IMR-90 (cell line): Measurements from ENCODE around the gene PTPRU. TPM values are rescaled to one million over a fixed set of nuclear protein-coding genes. Genes with fewer than 3 reads are reported as not detected.

Source experiments
- ATAC-seq: fragments of 200-7000 bp; cut with Tn5 transposase; 2 replicates; pipeline ENCODE4 v1.9.1; 2020; ENCODE audit warnings: low read depth, mild to moderate bottlenecking, moderate library complexity
- BruUV-seq: library from RNA; stranded (reverse); fragments of 400-500 nt; replicated peaks from 2 replicates; lab custom pipeline; 2021; lab: Mats Ljungman, UMichigan
- CTCF ChIA-PET: fragments of 300-600 bp; formaldehyde crosslinking; extraction: SDS; loops from one replicate; lab custom pipeline; 2021; ENCODE audit warnings: antibody characterized with exemption; lab: Yijun Ruan, JAX
- POLR2A ChIA-PET: fragments of 300-600 bp; sonication (Branson Sonifier 250); formaldehyde crosslinking; loops from one replicate; lab custom pipeline; 2022; ENCODE audit warnings: antibody characterized with exemption; ENCODE audit not compliant: unreplicated experiment; lab: Charles Lee
- DNase-seq: peaks from one replicate; pipeline ENCODE4 v3.0.0; 2013
- H2AFZ ChIP-seq: replicated peaks from 2 replicates; pipeline ENCODE3; 2013; ENCODE audit warnings: low read length, mild to moderate bottlenecking; ENCODE audit not compliant: poor library complexity
- H2AK5ac ChIP-seq: 2 replicates; pipeline ENCODE4 v1.6.1; 2013; ENCODE audit warnings: low read depth, low read length, inconsistent platforms
- H2AK9ac ChIP-seq: replicated peaks from 2 replicates; pipeline ENCODE3; 2013; ENCODE audit warnings: mild to moderate bottlenecking, low read depth, low read length, moderate library complexity; ENCODE audit not compliant: poor library complexity
- H2BK120ac ChIP-seq: 2 replicates; pipeline ENCODE4 v1.6.1; 2013; ENCODE audit warnings: low read depth, low read length, inconsistent platforms
- H2BK15ac ChIP-seq: 3 replicates; pipeline ENCODE4 v1.6.1; 2013; ENCODE audit warnings: low read depth, low read length, inconsistent platforms
- H2BK20ac ChIP-seq: 2 replicates; pipeline ENCODE4 v1.6.1; 2013; ENCODE audit warnings: low read depth, mild to moderate bottlenecking, inconsistent platforms, low read length, moderate library complexity
- H2BK5ac ChIP-seq: 2 replicates; pipeline ENCODE4 v1.6.1; 2013; ENCODE audit warnings: mild to moderate bottlenecking, low read depth, low read length, inconsistent platforms; ENCODE audit not compliant: poor library complexity, severe bottlenecking
- H3K14ac ChIP-seq: replicated peaks from 2 replicates; pipeline ENCODE4 v1.6.1; 2013; ENCODE audit warnings: low read depth, low read length, inconsistent platforms
- H3K18ac ChIP-seq: 2 replicates; pipeline ENCODE4 v1.6.1; 2013; ENCODE audit warnings: low read depth, low read length, control low read depth
- H3K23ac ChIP-seq: 2 replicates; pipeline ENCODE4 v1.6.1; 2013; ENCODE audit warnings: low read depth, low read length, inconsistent platforms
- H3K27ac ChIP-seq: 2 replicates; pipeline ENCODE4 v1.5.1; 2013; ENCODE audit warnings: mild to moderate bottlenecking, control low read depth, low read length; ENCODE audit not compliant: insufficient read depth
- H3K27me3 ChIP-seq: 2 replicates; pipeline ENCODE4 v1.6.1; 2013; ENCODE audit warnings: low read length; ENCODE audit not compliant: control insufficient read depth, insufficient read depth
- H3K36me3 ChIP-seq: 2 replicates; pipeline ENCODE4 v1.6.1; 2013; ENCODE audit warnings: low read length, mixed read lengths; ENCODE audit not compliant: control insufficient read depth, insufficient read depth
- H3K4ac ChIP-seq: 2 replicates; pipeline ENCODE4 v1.6.1; 2013; ENCODE audit warnings: low read depth, low read length, inconsistent platforms
- H3K4me1 ChIP-seq: 2 replicates; pipeline ENCODE4 v1.6.1; 2013; ENCODE audit warnings: low read length, mixed read lengths; ENCODE audit not compliant: control insufficient read depth, insufficient read depth
- H3K4me2 ChIP-seq: 2 replicates; pipeline ENCODE4 v1.6.1; 2013; ENCODE audit warnings: low read depth, mild to moderate bottlenecking, control low read depth, low read length, moderate library complexity
- H3K4me3 ChIP-seq: 2 replicates; pipeline ENCODE4 v1.5.1; 2013; ENCODE audit warnings: low read depth, mild to moderate bottlenecking, control low read depth, low read length, moderate library complexity; ENCODE audit not compliant: insufficient read depth
- H3K56ac ChIP-seq: 2 replicates; pipeline ENCODE4 v1.6.1; 2013; ENCODE audit warnings: low read length, inconsistent platforms; ENCODE audit not compliant: insufficient read depth; ENCODE audit errors: extremely low read depth
- H3K79me1 ChIP-seq, 2 experiments: 2 replicates each; pipeline ENCODE4 v1.6.1; 2013; ENCODE audit warnings: low read length in 2 of 2, inconsistent platforms in 1 of 2, low read depth in 1 of 2
- H3K9ac ChIP-seq: 2 replicates; pipeline ENCODE4 v1.6.1; 2013; ENCODE audit warnings: low read depth, low read length, control low read depth
- H3K9me1 ChIP-seq: 2 replicates; pipeline ENCODE4 v1.6.1; 2013; ENCODE audit warnings: low read length, inconsistent platforms; ENCODE audit not compliant: insufficient read depth
- H3K9me3 ChIP-seq: 2 replicates; pipeline ENCODE4 v1.6.1; 2013; ENCODE audit warnings: low read length; ENCODE audit not compliant: control insufficient read depth, insufficient read depth
- H4K20me1 ChIP-seq: 2 replicates; pipeline ENCODE4 v1.6.1; 2013; ENCODE audit warnings: low read length, inconsistent platforms; ENCODE audit not compliant: insufficient read depth
- H4K5ac ChIP-seq: 2 replicates; pipeline ENCODE4 v1.6.1; 2013; ENCODE audit warnings: mild to moderate bottlenecking, low read depth, low read length, control low read depth
- H4K8ac ChIP-seq, 2 experiments: 2 replicates each; pipeline ENCODE4 v1.6.1; 2013; ENCODE audit warnings: low read depth in 2 of 2, low read length in 2 of 2, control low read depth in 1 of 2, inconsistent platforms in 1 of 2
- H4K91ac ChIP-seq: 2 replicates; pipeline ENCODE4 v1.6.1; 2013; ENCODE audit warnings: low read depth, low read length, inconsistent platforms; ENCODE audit not compliant: insufficient read depth
- BHLHE40 ChIP-seq: fragments of 150-350 bp; IDR thresholded peaks from 2 replicates; pipeline ENCODE4 v1.6.1; 2016; ENCODE audit warnings: mild to moderate bottlenecking, low read depth, low read length
- CEBPB ChIP-seq: IDR thresholded peaks from 2 replicates; pipeline ENCODE4 v1.6.1; 2012; ENCODE audit warnings: low read depth, low read length, improper control_type of control experiment
- CHD1 ChIP-seq: IDR thresholded peaks from 2 replicates; pipeline ENCODE4 v1.6.1; 2012; ENCODE audit warnings: low read depth, low read length, improper control_type of control experiment
- FOS ChIP-seq: fragments of 150-350 bp; IDR thresholded peaks from 2 replicates; pipeline ENCODE4 v1.6.1; 2016; ENCODE audit warnings: low read depth, low read length
- MAZ ChIP-seq: IDR thresholded peaks from 2 replicates; pipeline ENCODE4 v1.6.1; 2012; ENCODE audit warnings: low read depth, mild to moderate bottlenecking, low read length, improper control_type of control experiment, moderate library complexity, borderline replicate concordance
- NFE2L2 ChIP-seq: fragments of 150-350 bp; IDR thresholded peaks from 2 replicates; pipeline ENCODE4 v1.6.1; 2016; ENCODE audit warnings: low read depth, mild to moderate bottlenecking, low read length
- RFX5 ChIP-seq: IDR thresholded peaks from 2 replicates; pipeline ENCODE4 v1.8.0; 2012; ENCODE audit warnings: low read depth, mild to moderate bottlenecking, low read length, moderate library complexity
- WGBS, 2 experiments: methylation state at CpG; one replicate each; pipeline versions ENCODE4 v1.1.5 to v1.1.7; 2013; ENCODE audit warnings: missing lambda C conversion rate in 2 of 2; ENCODE audit not compliant: insufficient read length in 1 of 2; ENCODE audit errors: extremely low coverage in 2 of 2; 5-methylcytosine and 5-hydroxymethylcytosine counted together
- dilution Hi-C: fragments of 300-500 bp; cut with HindIII; formaldehyde crosslinking; loops from one replicate; pipeline ENCODE4 v1.14.3; 2018; ENCODE audit warnings: low sequenced_read_pairs; ENCODE audit not compliant: unreplicated experiment
- in situ Hi-C: fragments of 300-500 bp; cut with MboI; formaldehyde crosslinking; loops from 3 replicates; pipeline ENCODE4 v1.14.3; 2019; ENCODE audit warnings: low sequenced_read_pairs, inconsistent platforms, mixed read lengths
- intact Hi-C: fragments of 100-400 bp; cut with micrococcal nuclease; formaldehyde crosslinking; loops from 2 replicates; pipeline ENCODE4 v1.10.0; 2022
- polyA plus RNA-seq, 3 experiments: library from polyadenylated mRNA; depleted of rRNA; stranded (reverse); fragments of >200 nt; gene quantifications; 2 replicates each; pipeline ENCODE4 v1.2.3, GENCODE V29; 2012; ENCODE audit warnings: low replicate concordance in 1 of 3
- total RNA-seq: library from RNA; depleted of rRNA; stranded (reverse); fragments of >200 nt; gene quantifications from 2 replicates; pipeline ENCODE4 v1.2.3, GENCODE V29; 2012
- TF ChIP-seq, protein P1 (sequence below): fragments of 150-350 bp; IDR thresholded peaks from 2 replicates; pipeline ENCODE4 v1.6.1; 2017; ENCODE audit warnings: mild to moderate bottlenecking, antibody characterized with exemption, low read length, low read depth
- TF ChIP-seq, protein P2 (sequence below): fragments of 150-350 bp; IDR thresholded peaks from 2 replicates; pipeline ENCODE4 v1.6.1; 2016; ENCODE audit warnings: low read depth, mild to moderate bottlenecking, low read length, moderate library complexity, borderline replicate concordance

Gene PTPRU
- total and polyA plus RNA-seq, 2 of the 4 experiments (the other 2 are of a cell fraction) = 7.0 to 10.7 TPM

GRCh38 chr1:29346576-29346975 lies 110.3 kb downstream of the PTPRU start:
- TF ChIP-seq, protein P1, sequence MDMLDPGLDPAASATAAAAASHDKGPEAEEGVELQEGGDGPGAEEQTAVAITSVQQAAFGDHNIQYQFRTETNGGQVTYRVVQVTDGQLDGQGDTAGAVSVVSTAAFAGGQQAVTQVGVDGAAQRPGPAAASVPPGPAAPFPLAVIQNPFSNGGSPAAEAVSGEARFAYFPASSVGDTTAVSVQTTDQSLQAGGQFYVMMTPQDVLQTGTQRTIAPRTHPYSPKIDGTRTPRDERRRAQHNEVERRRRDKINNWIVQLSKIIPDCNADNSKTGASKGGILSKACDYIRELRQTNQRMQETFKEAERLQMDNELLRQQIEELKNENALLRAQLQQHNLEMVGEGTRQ = no peak
- no peak for TF ChIP-seq FOS
- TF ChIP-seq MAZ = no peak
- TF ChIP-seq CEBPB = no peak
- no peak for TF ChIP-seq CHD1
- TF ChIP-seq RFX5 = no peak
- TF ChIP-seq, protein P2, sequence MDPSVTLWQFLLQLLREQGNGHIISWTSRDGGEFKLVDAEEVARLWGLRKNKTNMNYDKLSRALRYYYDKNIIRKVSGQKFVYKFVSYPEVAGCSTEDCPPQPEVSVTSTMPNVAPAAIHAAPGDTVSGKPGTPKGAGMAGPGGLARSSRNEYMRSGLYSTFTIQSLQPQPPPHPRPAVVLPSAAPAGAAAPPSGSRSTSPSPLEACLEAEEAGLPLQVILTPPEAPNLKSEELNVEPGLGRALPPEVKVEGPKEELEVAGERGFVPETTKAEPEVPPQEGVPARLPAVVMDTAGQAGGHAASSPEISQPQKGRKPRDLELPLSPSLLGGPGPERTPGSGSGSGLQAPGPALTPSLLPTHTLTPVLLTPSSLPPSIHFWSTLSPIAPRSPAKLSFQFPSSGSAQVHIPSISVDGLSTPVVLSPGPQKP = no peak
- TF ChIP-seq BHLHE40 = no peak
- no peak for TF ChIP-seq NFE2L2
- no peak for DNase-seq
- Histone ChIP-seq H2AFZ (no peak overlapping the region), H2BK5ac (no peak overlapping the region), H3K4ac (no peak overlapping the region), H3K27ac (no peak overlapping the region), H2AK9ac (no peak overlapping the region), H3K4me3 (no peak overlapping the region), H2BK120ac (no peak overlapping the region), H3K36me3 (no peaks in the 10 kb centered on the region), H3K27me3 (peaks cover 30% of the 10 kb centered on the region), H3K9ac (no peak overlapping the region), H4K8ac (no peak overlapping the region), H3K4me1 (no peaks in the 10 kb centered on the region), H3K9me3 (no peaks in the 10 kb centered on the region), H3K9me1 (no peaks in the 10 kb centered on the region), H4K5ac (no peak overlapping the region), H3K56ac (no peak overlapping the region), H4K91ac (no peak overlapping the region), H3K79me1 (no peaks in the 10 kb centered on the region), H3K14ac (no peak overlapping the region), H2BK15ac (no peak overlapping the region), H4K20me1 (no peaks in the 10 kb centered on the region), H3K18ac (no peak overlapping the region), H2AK5ac (no peak overlapping the region), H3K4me2 (no peak overlapping the region), H2BK20ac (no peak overlapping the region), H3K23ac (no peak overlapping the region)
- CTCF ChIA-PET = no interaction called here
- WGBS, 2 experiments = 65% methylated on average over 2 of the region's 2 CpGs; no CpG with 5 or more reads in 1 of the 2 experiments
- BruUV-seq = no TSS peak
- no peak for ATAC-seq
- in situ Hi-C loops (no loop called here), dilution Hi-C loops (no loop called here), intact Hi-C loops (no loop called here)
- POLR2A ChIA-PET = no interaction called here
